G401 (cell line): Measurements from ENCODE around the gene TSPAN5. TPM values are rescaled to one million over a fixed set of nuclear protein-coding genes. Genes with fewer than 3 reads are reported as not detected.
"Not testable (repeated sequence)": the region's sequence is repeated elsewhere in the genome, so short reads cannot be mapped to it uniquely, and the experiment has no call there.

Experiments used
- DNase-seq: peaks from one replicate; pipeline ENCODE4 v3.0.0-alpha.2; 2015; ENCODE audit warnings: low spot score
- in situ Hi-C: cut with HindIII; loops from 2 replicates; pipeline ENCODE4 v1.10.0; 2016; ENCODE audit warnings: low sequenced_read_pairs, mixed read lengths
- total RNA-seq: library from RNA; depleted of rRNA; stranded (reverse); fragments of >200 nt; shearing (Covaris generic); gene quantifications from 2 replicates; pipeline ENCODE4 v1.2.3, GENCODE V29; 2014; rRNA removed

The TSPAN5 gene
- not detected in 2 replicates for total RNA-seq

DNA sequence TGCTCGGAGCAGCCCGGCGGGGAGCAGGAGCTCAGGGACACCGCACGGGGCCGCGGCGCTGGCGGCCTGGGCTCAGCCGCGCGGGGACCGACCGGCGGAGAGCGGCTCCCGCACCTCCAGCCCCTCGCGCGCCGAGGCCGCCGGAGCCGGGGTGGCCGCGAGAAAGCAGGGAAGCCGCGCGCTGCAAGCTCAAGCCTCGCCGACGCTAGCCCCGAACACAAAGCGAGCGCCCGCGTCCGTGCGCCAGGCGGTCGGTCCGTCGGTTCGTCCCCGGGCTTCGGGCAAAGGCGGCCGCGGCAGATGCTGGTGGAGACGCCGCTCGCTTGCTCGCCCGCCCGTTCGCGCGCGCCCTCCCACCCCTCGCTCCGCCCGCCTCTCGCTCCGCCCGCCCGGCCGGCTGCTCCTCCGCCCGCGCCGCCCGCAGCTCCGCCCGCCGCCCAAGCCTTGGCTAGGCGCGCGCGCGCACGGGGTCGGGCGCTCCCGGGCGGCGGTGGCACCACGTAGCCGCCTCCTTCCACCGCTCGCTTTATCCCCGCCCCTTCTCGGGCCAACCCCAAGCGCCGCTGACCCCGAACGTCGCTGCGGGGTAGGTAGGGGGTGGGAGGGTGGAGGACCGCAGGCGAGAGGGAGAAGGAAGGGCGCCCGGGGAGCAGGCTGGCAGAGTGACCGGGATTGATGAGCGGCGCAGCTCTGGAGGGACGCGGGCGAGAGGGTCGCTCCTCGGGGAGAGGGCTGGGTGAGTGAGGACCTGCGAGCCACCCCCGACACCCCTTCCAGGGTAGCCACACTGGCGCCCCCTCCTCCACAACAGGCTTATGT lies at the start of gene TSPAN5:
Gene TSPAN5, minus strand, starts transcription at position 325 of the 819 bp plus-strand sequence.
- in situ Hi-C loops: no loop called here
- peak; percentile 82 for DNase-seq

GRCh38 chr4:98706935-98707334 lies 48.5 kb upstream of the TSPAN5 start:
- DNase-seq: no peak
- in situ Hi-C loops: no loop called here

DNA sequence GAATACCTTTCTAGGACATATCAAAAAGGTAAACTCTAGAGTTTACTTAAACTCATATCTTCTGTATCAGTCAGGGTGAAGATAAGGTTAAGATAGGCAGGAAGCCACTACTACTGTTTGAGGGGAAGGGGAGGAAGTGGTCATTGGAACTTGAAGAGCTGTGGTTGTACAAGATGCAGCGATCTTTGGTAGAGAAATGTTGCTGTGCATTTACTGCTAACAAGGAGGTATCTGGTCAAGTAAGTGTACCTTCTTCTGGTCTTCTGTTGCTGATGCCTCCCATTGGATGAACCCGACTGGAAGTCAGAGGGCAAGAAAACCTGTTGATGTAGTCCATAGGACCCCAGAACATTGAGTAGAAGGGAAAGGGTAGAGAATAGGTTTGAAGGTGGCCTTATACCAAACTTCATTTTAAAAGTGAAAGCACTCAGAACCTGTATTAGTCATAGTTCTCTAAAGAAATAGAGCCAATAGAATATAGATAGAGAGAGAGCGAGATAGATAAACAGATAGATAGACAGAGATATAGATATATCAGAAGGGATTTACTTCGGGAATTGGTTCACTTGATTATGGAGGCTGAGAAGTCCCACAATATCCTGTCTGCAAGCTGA lies 47.9 kb upstream of the TSPAN5 start:
- no peak for DNase-seq
- in situ Hi-C loops: no loop called here

DNA sequence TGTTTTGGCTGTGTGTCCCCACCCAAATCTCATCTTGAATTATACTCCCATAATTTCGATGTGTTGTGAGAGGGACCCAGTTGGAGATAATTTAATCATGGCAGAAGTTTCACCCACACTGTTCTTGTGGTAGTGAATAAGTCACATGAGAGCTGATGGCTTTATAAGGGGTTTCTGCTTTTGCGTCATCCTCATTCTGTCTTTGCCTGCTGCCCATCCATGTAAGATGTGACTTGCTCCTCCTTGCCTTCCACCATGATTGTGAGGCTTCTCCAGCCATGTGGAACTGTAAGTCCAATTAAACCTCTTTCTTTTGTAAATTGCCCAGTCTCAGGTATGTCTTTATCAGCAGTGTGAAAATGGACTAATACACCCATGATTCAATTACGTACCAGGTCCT lies 47.2 kb upstream of the TSPAN5 start:
- in situ Hi-C loops, DNase-seq: not testable (repeated sequence)

DNA sequence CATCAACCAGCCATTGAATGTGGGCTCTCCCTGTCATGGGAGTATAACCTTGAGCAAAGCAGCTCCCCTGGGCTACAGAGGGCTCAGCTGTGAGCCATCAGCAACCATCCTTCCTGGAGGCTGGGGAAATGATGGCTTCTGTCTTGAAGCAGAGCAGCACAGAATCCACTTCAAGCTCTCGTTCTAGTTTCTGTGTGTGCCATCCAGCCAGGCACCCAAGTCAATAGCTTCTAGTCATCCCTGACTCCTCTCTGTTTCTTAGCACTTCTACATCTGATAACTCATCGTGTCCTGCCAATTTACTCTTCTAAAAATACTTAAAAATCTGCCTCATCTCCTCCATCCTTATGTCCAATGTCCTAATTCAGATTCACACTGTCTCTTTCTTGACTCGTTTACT lies 42.2 kb upstream of the TSPAN5 start:
- DNase-seq: no peak
- in situ Hi-C loops: no loop called here

DNA sequence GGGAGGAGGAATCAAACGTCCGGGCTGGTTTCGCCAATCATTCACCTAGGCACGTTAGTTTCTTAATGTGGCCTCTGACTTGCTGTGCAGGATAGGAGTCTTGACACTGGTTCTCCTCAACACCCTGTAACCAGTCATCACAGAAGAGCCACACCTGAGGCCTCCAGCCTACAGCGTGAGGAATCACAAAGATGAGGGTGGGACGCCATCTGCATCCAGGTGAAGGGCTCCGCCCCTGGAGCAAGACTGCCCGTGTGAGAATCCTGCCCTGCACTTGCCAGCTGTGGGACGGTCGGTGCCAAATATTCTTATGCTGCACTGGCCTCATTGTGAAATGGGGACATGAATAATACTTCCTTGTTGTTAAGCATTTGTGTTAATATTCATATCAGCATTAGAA lies 35.7 kb upstream of the TSPAN5 start:
- in situ Hi-C loops: no loop called here
- DNase-seq: no peak

DNA sequence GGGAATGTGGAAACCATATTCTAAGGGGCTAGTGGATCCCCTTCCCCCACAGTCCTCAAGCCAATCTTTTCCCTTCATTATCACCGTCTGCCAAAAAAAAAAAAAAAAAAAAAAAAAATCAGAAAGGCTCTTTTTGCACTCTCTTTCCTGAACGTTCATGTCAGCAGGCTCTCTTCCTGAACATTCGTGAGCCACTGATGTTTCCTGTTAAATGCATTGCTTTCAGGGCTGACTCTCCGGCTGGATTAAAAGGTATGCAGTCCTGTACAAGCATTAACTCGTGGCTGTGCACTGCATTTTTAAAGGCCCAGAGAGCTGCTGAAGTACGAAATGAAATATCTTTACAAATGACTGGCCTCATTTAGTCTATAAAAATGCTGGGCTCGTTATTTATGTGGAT lies 34.0 kb upstream of the TSPAN5 start:
- no peak for DNase-seq
- in situ Hi-C loops: no loop called here

- in situ Hi-C loops: no loop called here
- no peak for DNase-seq
These were observed 33.2 kb upstream of the TSPAN5 start for GRCh38 chr4:98691588-98691987.

DNA sequence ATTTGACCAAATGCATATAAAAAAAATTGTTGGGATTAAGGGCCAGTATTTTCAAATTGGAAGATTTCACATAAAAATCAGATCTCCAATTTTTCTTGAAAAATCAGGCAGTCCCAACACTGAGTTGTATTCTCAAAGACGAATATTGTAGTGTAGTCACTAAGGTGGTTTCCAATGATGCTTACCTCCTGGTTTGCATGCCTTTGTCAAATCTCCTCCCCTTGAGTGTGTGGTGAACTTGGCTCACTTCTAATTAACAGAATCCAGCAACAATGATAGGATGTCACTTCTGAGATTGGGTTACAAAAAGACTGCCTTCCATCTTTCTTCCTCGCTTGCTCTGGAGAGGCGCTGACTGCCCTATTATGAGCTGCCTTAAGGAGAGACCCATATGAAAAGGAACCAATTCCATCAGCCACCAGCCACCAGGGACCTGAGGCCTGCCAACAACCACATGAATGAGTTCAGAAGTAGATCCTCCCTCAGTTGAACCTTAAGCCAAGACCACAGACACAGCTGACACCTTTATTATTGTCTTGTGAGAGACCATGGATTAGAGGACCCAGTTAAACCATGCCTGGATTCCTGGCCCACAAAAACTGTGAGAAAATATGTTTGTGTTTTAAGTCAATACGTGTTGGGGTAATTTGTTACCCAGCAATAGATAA lies 31.2 kb upstream of the TSPAN5 start:
- DNase-seq: no peak
- in situ Hi-C loops: no loop called here

- DNase-seq: no peak
- in situ Hi-C loops: no loop called here
These were observed 30.2 kb upstream of the TSPAN5 start for GRCh38 chr4:98688411-98689290.

DNA sequence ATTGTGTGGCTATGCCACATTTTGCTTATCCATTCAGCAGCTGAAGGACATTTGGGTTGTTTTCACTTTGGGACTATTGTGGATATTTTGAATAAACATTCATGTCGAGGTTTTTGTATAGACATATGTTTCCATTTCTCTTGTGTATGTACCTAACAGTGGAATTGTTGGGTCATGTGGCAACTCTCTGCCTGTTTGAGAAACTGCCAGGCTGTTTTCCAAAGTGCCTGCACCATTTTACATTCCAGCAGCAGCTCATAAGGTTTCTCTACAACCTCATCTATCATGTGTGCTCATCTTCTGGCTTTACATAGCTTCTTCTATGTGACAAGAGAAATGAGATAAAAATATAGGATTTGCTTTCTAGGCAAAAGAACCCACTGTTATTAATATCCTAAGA lies 29.5 kb upstream of the TSPAN5 start:
- no peak for DNase-seq
- in situ Hi-C loops: no loop called here

DNA sequence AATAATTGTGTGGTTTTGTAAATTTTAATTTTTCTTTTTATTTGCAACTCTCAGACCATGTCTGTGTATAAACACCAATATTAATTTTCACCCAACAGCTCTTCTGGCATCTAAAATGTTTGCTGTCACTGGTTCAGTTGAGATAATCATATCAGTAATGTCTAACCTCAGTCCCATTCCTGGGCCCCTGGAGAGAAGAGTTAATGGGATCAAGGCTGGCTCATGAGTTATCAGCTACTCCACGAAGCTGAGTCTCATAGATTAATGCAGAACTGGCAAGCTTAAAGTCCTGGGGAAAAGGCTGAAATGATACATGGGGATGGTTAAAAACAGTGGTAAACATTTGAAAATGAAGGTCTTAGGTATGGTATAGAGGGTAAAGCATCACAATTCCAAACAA lies 28.4 kb upstream of the TSPAN5 start:
- DNase-seq: no peak
- in situ Hi-C loops: no loop called here

GRCh38 chr4:98686043-98686707 lies 27.8 kb upstream of the TSPAN5 start:
- no peak for DNase-seq
- in situ Hi-C loops: no loop called here

GRCh38 chr4:98685225-98686042 lies 27.0 kb upstream of the TSPAN5 start:
- in situ Hi-C loops: no loop called here
- no peak for DNase-seq

- in situ Hi-C loops: no loop called here
- no peak for DNase-seq
These were observed 24.3 kb upstream of the TSPAN5 start for GRCh38 chr4:98682719-98683118.

DNA sequence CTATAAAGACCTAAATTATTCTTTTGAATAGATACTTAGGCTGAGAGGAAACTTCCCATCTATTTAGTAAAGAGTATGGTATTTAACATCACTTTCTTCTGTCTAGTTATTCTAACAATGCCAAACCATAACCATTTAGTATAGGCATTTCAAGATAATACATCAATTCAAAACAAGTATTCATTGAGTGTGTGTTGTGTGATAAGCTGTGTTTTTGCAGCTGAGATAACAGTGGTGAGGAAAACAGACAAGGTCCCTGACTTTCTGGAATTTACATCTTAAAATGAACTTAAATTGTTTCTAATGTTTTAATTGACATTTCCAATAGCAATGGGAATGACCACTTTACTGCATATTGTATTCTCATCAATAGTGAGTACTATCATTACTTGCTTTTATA lies 22.4 kb upstream of the TSPAN5 start:
- in situ Hi-C loops: no loop called here
- no peak for DNase-seq

- in situ Hi-C loops: no loop called here
These were observed 21.3 kb upstream of the TSPAN5 start for GRCh38 chr4:98679738-98680137.

DNA sequence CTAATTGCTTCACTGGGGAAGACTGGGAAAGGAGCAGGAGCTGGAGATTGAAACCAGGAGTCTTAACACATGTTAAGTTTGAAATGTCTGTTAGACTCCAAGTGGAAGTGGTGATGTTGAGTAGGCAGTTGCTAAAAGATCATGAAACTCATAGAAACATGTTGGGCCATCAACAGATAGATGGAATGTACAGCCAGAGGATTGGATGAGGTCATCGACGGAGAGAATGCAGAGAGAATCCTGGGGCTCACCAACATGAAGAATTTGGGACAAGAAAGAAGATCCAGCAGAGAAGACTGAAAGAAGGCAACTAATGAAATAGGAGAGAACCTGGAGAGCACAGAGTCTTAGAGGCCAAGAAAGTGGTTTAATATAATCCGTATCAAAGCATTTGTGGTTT lies 19.4 kb upstream of the TSPAN5 start:
- no peak for DNase-seq
- in situ Hi-C loops: no loop called here

More at GRCh38 chr4:98679738-98680137, 21.3 kb upstream of the TSPAN5 start:
- DNase-seq: peak; percentile 13
